Measurements from ENCODE around the gene ACOT7.
"Not testable (repeated sequence)": the region's sequence is repeated elsewhere in the genome, so short reads cannot be mapped to it uniquely, and the experiment has no call there.

The ACOT7 gene

GRCh38 chr1:6308449-6308848, 85.1 kb downstream of the ACOT7 start:
- H3K4me3 ChIP-seq (ENCODE audit: low read depth, low read length), result no peak overlapping the region
- DNase-seq (ENCODE audit: low read depth, low spot score), result no peak
- in situ Hi-C loops (cut with HindIII; ENCODE audit: low sequenced_read_pairs), result no loop called here
- TF ChIP-seq CTCF (IDR thresholded peaks at IDR 0.05; ENCODE audit: low read depth, low read length), result no peak

DNA sequence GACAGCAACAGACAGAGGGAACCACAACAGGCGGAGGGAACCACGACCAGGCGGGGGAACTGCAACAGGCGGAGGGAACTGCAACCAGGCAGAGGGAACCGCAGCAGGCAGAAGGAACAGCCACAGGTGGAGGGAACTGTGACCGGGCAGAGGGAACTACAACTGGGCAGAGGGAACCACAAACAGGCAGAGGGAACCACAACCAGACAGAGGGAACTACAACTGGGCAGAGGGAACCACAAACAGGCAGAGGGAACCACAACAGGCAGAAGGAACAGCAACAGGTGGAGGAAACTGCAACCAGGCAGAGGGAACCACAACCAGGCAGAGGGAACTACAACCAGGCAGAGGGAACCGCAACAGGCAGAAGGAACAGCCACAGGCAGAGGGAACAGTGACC, 85.9 kb downstream of the ACOT7 start:
- DNase-seq (ENCODE audit: low read depth, low spot score); H3K4me3 ChIP-seq (ENCODE audit: low read depth, low read length); in situ Hi-C loops (cut with HindIII; ENCODE audit: low sequenced_read_pairs): not testable (repeated sequence)

GRCh38 chr1:6307099-6307498, 86.5 kb downstream of the ACOT7 start:
- in situ Hi-C loops (cut with HindIII; ENCODE audit: low sequenced_read_pairs), result no loop called here
- no peak for TF ChIP-seq CTCF (IDR thresholded peaks at IDR 0.05; ENCODE audit: low read depth, low read length)
- DNase-seq (ENCODE audit: low read depth, low spot score), result no peak
- H3K4me3 ChIP-seq (ENCODE audit: low read depth, low read length), result no peak overlapping the region

DNA sequence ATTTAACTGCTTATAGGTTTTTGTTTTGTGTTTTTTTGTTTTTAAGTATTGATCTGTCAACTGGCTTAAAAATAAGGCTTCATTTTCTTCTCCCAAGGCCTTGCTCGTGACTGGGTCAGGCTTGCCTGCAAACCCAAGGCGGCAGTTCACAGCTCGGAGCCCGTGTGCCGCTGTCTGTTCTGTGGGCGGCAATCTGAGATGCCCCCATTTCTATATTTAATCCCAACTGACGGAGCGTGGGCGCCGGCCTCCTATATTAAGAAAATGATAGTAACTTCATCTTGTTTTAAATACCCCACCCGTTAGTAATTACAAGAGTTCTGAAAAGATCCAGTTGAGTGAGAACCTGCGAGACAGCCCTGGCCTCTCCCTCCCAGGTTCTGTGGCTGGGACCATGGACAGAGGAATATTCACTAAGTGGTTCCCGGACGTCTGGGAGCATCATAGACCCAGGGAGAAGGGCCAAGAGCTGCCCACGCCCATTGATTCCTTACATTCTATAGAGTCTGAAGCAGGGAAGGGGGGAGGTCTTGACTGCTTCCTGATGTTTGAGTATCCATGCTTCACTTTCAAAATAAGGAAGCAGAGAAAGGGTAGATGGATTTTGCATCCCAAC, 90.1 kb downstream of the ACOT7 start:
- DNase-seq (ENCODE audit: low read depth, low spot score), result no peak
- no peak overlapping the region for H3K4me3 ChIP-seq (ENCODE audit: low read depth, low read length)
- no peak for TF ChIP-seq CTCF (IDR thresholded peaks at IDR 0.05; ENCODE audit: low read depth, low read length)
- in situ Hi-C loops (cut with HindIII; ENCODE audit: low sequenced_read_pairs), result no loop called here

DNA sequence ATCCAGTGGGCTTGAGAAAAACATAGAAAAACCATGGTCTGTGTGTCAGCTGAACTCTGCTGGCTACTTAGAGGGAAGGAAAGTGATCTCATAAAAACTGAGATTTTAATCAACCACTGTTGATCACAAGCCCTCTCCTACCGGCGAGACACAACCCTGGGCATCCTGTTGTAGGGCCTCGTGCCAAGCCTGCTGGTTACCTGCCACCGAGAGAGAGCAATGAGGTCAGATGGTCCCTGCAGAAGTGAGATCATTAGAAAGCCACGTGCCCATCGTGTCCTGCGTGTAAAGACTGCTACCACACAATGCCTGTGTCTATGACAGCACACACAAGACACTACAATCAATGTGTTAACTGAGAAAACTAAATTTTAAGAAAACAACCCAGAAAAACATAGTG, 91.0 kb downstream of the ACOT7 start:
- H3K4me3 ChIP-seq (ENCODE audit: low read depth, low read length), result no peak overlapping the region
- in situ Hi-C loops (cut with HindIII; ENCODE audit: low sequenced_read_pairs), result no loop called here
- DNase-seq (ENCODE audit: low read depth, low spot score), result no peak
- no peak for TF ChIP-seq CTCF (IDR thresholded peaks at IDR 0.05; ENCODE audit: low read depth, low read length)

DNA sequence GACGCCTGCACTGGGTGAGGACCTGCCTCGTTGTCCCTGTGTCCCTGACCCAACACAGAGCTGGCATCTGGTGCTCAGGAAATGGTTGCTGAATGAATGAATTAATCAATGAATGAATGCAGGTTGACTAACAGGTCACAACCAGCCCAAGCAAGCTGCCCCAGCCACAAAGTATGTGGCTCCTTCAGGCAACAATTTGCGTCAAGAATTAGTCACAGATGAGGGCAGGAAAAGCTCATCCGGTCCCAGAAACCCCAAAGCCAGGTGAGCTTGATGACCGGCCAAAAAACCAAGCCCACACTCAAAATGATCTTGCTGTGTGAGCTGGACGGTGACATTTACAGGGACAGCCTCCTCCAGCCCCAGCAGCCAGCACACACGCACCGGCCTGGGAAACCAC, 92.0 kb downstream of the ACOT7 start:
- no peak for TF ChIP-seq CTCF (IDR thresholded peaks at IDR 0.05; ENCODE audit: low read depth, low read length)
- H3K4me3 ChIP-seq (ENCODE audit: low read depth, low read length), result no peak overlapping the region
- in situ Hi-C loops (cut with HindIII; ENCODE audit: low sequenced_read_pairs), result no loop called here
- DNase-seq (ENCODE audit: low read depth, low spot score), result peak; percentile 51

- H3K4me3 ChIP-seq (ENCODE audit: low read depth, low read length), result no peak overlapping the region
- in situ Hi-C loops (cut with HindIII; ENCODE audit: low sequenced_read_pairs), result no loop called here
- no peak for TF ChIP-seq CTCF (IDR thresholded peaks at IDR 0.05; ENCODE audit: low read depth, low read length)
- no peak for DNase-seq (ENCODE audit: low read depth, low spot score)
Observed at GRCh38 chr1:6300342-6301048, 93.1 kb downstream of the ACOT7 start.

Measured in astrocyte of the spinal cord (primary cell).